LoVo (cell line): ENCODE results near the gene NEU1.

Experiments used
- DNase-seq: peaks from one replicate; pipeline ENCODE4 v3.0.0-alpha.2; 2016; ENCODE audit warnings: low spot score

NEU1 gene

GRCh38 chr6:31896493-31896855 lies 33.9 kb upstream of the NEU1 start:
- DNase-seq: no peak

GRCh38 chr6:31892821-31893220 lies 30.2 kb upstream of the NEU1 start:
- DNase-seq: no peak

DNA sequence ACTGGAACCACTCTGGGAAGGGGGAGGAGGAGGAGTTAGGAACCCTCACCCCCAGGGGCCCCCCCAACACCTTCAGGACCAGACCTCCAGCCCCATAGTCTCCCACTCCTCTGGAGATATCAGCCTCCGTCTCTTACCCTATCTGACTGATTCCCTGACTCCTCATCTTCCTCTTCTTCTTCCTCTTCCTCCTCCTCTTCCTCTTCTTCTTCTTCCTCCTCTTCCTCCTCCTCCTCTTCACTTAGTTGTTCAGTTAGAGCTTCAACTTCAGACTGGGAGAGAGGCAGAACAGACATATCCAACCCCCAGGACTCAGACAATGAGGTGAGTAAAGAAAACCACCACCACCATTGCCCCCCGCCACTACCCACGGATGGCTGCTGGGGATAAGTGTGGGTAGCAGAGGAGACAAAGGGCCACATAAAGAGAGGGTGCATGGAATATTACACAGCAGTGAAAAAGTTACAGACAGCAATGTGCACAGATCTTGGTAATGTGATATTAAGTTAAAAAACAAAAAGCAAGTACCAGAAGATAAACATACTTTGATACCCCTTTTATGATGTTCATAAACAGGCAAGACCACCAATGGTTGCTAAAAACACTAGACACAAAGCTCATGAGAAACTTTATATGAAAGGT lies 26.8 kb upstream of the NEU1 start:
- DNase-seq: no peak

DNA sequence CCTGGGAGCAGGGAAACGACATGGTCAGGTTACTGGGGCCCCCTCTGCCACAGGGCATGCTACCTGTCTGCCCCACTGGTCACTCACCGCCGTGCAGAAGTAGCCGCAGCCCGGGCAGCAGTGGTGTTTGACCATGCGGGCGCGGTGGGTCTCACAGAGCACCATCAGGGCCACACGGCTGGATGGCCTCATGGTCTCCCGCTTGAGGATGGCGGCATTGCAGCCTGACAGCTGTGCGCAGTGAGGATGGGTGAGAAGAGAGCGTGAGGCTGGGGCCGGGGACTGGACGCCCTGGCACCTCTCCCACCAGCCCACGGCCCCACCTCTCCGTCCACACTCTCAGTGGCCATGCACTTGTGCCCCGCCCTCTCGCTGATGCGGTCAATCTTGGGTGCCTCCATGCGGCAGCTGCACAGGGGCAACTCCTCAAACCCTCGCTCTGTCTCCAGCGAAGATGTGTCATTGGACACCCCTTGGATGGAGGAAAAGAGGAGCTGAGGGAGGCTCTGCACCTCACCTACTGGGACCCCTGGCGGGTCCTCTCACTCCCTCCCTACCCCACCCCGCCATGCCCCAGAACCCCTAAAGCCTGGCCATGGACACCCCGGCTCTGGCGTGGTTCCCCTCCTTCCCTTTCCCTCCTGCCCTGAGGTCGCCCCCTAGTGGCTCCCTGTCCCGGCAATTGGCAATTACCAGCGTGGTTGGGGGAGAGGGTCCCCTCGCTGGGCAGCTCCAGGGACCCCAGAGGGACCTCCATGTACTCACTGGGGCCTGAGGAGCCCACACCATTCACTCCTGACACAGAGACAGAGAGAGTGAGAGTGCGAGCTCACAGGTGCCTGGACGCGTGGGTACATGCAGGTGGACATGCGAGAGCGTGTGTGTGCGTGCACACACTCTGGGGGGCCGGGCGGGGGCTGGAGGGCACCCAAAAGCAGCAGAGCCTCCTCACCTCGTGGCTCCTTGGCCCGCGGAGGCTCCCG lies 25.9 kb upstream of the NEU1 start:
- no peak for DNase-seq

GRCh38 chr6:31887173-31888007 lies 24.8 kb upstream of the NEU1 start:
- no peak for DNase-seq

- no peak for DNase-seq
Measured at GRCh38 chr6:31886541-31886991, 23.9 kb upstream of the NEU1 start.

- DNase-seq: no peak
Measured at GRCh38 chr6:31884528-31885035, 22.0 kb upstream of the NEU1 start.

DNA sequence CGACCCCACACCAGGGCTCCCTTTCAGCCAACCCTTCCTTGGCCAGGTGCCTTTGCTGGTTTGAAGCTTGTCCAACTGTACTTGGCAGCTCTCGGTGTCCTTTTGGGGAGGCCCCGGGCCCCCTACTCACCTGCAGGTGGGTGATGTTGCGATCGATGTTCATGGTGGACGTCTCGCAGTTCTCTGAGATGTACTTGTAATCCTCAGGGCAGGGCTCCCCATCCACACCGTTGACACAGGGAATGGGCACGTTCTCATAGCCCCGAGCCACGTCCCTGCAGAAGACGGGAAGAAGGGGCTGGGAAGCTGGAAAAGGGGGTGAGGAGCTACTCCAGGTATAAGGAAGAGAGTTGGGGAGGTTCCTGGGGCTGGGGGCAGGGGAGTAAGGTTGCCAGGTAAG lies 21.1 kb upstream of the NEU1 start:
- no peak for DNase-seq

DNA sequence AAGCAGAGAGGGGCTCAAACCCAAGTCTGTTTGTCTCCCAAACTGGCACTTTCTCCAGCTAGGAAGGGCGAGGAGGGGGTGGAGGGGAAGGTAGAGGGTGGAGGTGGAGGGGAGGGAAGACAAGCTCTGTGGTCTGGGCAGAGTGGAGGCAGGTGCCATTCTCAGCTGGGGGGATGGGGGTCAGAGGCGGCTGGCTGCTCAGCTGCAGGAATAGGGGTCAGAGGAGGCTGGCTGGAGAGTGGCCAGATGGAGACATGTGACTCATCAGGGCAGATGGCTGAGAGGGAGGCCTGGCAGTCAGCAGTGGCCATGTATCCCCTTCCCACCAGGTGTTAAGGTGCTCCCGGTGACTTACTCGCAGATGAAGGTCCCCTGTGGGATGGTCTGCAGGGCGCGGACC lies 19.7 kb upstream of the NEU1 start:
- DNase-seq: no peak

DNA sequence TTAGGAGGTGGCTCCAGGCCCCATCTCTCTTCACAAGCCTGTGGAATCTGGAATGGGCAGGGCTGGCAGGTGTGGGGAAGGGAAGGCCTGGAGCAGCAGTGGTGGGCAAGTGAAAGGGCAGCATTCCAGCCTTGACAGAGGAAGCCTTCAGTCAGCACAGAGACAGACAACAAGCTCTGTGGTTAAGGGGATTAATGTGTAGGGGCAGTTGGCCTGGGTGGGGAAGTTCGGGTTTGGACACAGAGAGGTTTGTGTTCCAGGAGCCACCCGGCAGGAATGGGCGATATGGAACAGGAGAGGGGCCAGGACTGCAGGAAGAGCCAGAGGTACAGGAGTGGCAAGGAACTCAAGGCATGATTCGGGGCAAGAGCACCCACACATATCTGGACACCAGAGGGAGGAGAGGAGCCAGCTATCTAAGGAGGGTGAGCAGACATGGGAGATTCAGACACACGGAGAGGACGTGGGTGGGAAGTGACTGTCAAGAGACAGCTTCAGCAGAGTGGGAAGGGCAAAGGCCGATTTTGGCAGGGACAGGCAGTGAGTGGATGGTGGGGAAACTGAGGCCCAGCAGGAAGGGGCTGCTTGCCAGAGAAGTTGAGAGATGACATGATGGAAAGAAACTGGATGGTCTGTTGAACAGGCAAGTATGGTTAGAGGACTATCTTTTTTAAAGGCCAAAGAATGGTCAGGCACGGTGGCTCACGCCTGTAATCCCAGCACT lies 18.7 kb upstream of the NEU1 start:
- DNase-seq: no peak

DNA sequence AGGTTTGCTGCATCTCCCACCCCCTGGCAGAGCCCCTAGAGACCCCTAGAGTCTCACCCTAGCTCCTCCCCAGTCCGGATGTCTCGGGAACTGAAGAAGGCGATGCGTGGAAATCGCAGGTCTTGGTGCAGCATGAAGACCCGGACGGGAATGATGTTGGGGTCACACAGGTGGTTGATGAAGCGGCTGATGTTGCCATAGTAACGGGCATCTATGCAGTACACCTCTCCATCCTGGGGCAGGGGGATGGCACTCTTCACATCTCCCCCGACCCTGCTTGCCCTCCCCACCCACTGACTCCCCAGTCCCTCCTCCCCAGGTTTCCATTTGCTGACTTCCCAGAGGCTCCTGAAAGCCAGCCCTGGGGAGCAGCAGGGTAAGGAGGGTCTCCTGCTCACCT lies 18.0 kb upstream of the NEU1 start:
- no peak for DNase-seq

GRCh38 chr6:31879901-31880300 lies 17.3 kb upstream of the NEU1 start:
- DNase-seq: no peak

- no peak for DNase-seq
Measured at GRCh38 chr6:31879143-31879542, 16.5 kb upstream of the NEU1 start.

DNA sequence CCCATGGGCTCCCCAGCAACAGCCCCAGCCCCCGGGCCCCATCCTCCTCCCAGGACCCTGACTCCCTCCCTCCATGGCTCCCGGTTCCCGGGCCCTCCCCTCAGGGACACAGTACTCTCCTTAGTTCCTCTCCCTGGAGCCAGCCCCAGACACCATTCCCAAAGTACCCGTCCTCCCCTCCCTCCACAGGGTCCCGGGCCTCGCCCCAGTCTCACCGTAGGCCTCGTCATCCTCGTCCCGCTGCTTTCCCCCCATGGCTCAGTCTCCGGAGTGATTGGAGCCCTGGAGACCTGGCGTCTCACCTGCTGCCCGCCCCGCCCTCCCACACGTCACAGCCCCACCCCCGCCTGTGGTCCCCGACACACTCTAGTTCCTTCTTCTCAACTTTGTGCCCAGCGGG lies 16.1 kb upstream of the NEU1 start, which contains the start of gene SLC44A4:
TSS of gene SLC44A4 (minus strand) at position 272 of the 400 bp plus-strand sequence. CDS start at position 255, 17 bp downstream.
- DNase-seq: no peak

DNA sequence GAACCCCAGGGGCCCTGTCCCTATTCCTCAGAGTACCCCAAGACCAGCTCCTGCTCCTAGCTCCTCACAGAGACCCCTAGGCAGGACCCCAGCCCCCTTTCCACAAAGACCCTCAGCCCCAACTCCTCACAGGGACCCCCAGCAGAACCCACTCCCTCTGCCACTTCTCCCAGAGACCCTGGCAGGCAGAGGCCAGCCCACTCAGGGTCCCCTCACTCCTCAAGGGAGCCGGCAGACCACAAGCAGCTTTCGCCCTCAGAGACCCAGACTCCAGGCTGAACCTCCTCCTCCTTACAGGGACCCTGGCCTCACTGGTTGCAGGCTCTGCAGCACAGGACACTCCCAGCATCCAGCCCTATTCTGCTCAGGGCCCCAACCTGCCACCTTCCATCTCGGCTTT lies 15.6 kb upstream of the NEU1 start:
- no peak for DNase-seq

GRCh38 chr6:31877651-31878161 lies 15.1 kb upstream of the NEU1 start:
- peak; percentile 59 for DNase-seq

- no peak for DNase-seq
Measured at GRCh38 chr6:31877125-31877650, 14.6 kb upstream of the NEU1 start.

DNA sequence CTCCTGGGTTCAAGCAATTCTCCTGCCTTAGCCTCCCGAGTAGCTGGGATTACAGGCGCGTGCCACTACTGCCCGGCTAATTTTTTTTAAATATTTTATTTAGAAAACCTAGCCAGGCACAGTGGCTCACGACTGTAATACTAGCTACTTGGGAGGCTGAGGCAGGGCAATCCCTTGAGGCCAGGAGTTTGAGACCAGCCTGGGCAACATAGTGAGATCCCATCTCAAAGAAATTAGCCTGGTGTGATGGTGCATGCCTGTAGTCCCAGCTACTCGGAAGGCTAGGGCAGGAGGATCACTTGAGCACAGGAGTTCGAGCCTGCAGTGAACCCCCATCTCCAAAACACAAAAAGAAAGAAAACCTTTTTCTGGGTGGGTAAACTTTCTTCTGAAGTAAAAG lies 13.7 kb upstream of the NEU1 start:
- no peak for DNase-seq

DNA sequence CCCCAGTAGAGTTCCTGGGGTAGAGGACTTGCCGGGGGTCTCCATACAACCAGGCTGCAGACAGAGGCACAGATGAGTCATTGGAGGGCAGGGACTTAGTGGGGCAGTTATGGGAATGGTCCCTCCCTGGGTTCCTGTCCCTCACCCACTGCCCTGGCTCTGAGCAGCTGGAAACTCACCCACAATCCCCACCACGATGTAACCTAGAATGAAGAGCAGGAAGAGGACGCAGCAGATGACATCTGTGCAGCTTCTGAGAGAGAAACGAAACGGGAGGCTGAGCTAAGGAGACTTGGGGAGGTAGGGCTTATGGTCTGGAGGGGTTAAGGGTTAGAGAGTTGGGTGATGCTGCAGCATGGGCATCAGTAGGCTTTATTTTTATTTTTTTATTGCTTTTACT lies 13.3 kb upstream of the NEU1 start:
- DNase-seq: no peak

GRCh38 chr6:31874836-31875572 lies 12.4 kb upstream of the NEU1 start:
- no peak for DNase-seq
